Renal cortex interstitium (tissue), 15 donors: Measurements from ENCODE around the gene CD40. TPM values are rescaled to one million over a fixed set of nuclear protein-coding genes. Genes with fewer than 3 reads are reported as not detected.

Source experiments
- DNase-seq, 11 donors: peaks; one replicate each; pipeline ENCODE4 v3.0.0-alpha.2; 2013; ENCODE audit warnings: low read depth in 9 of 11, low spot score in 4 of 11; ENCODE audit errors: extremely low read depth in 1 of 11
- long read RNA-seq, 16 experiments: transcript quantifications; one replicate each; lab custom pipeline, GENCODE V29; 2026
- polyA plus RNA-seq, 3 donors: library from polyadenylated mRNA; unstranded; fragments of 120-200 nt; gene quantifications; one replicate each; pipeline ENCODE4 v1.2.1, GENCODE V29; 2013; ENCODE audit not compliant: insufficient read length in 3 of 3

CD40 gene
- polyA plus RNA-seq, result 1 to 10 TPM; 4.1 to 5.7 (median 5.3) TPM
- long read RNA-seq, donor 1, partial matches to known transcripts, result 0 of 1 reads
- long read RNA-seq, donor 1, other reads (novel, unspliced or antisense), result 0 of 1 reads
- long read RNA-seq, donor 2, result 0 reads
- long read RNA-seq, donor 3, partial matches to known transcripts, result 0 of 2 reads
- long read RNA-seq, donor 3, other reads (novel, unspliced or antisense), result 0 of 2 reads
- long read RNA-seq, donor 4, partial matches to known transcripts, result 0 of 1 reads
- long read RNA-seq, donor 4, other reads (novel, unspliced or antisense), result 0 of 1 reads
- long read RNA-seq, donor 5, partial matches to known transcripts, result 0 of 1 reads
- long read RNA-seq, donor 5, other reads (novel, unspliced or antisense), result 0 of 1 reads
- long read RNA-seq, donor 6, partial matches to known transcripts, result 0 of 2 reads
- long read RNA-seq, donor 6, other reads (novel, unspliced or antisense), result 0 of 2 reads
- long read RNA-seq, donor 7, partial matches to known transcripts, result 0 of 1 reads
- long read RNA-seq, donor 7, other reads (novel, unspliced or antisense), result 0 of 1 reads
- long read RNA-seq, donor 8, partial matches to known transcripts, result 6 of 8 reads
- long read RNA-seq, donor 8, other reads (novel, unspliced or antisense), result 0 of 8 reads
- long read RNA-seq, donor 9, result 0 reads
- long read RNA-seq, donor 10, partial matches to known transcripts, result 0 of 2 reads
- long read RNA-seq, donor 10, other reads (novel, unspliced or antisense), result 0 of 2 reads
- long read RNA-seq, donor 11, partial matches to known transcripts, result 12 of 13 reads
- long read RNA-seq, donor 11, other reads (novel, unspliced or antisense), result 0 of 13 reads
- long read RNA-seq, donor 12, result 0 reads
- long read RNA-seq, donor 13, partial matches to known transcripts, result 0 of 3 reads
- long read RNA-seq, donor 13, other reads (novel, unspliced or antisense), result 0 of 3 reads
- long read RNA-seq, donor 14, partial matches to known transcripts, result 0 of 3 reads
- long read RNA-seq, donor 14, other reads (novel, unspliced or antisense), result 0 of 3 reads
- long read RNA-seq, donor 15, partial matches to known transcripts, result 0 of 1 reads
- long read RNA-seq, donor 15, other reads (novel, unspliced or antisense), result 0 of 1 reads
- long read RNA-seq, donor 16, partial matches to known transcripts, result 0 of 3 reads
- long read RNA-seq, donor 16, other reads (novel, unspliced or antisense), result 0 of 3 reads

- DNase-seq, result peak in 4 of 11 donors; percentile 17 to 29 (median 20)
These were observed at the start of gene CD40 for GRCh38 chr20:46117704-46118467. Gene CD40 (plus strand): TSS chr20:46118314. CDS start chr20:46118344, 30 bp downstream.

- no peak for DNase-seq
These were observed 47.8 kb upstream of the CD40 start for GRCh38 chr20:46070215-46070900.

GRCh38 chr20:46071573-46071972, 46.5 kb upstream of the CD40 start:
- DNase-seq, result no peak

GRCh38 chr20:46073024-46073423, 45.1 kb upstream of the CD40 start:
- no peak for DNase-seq

- DNase-seq, result no peak
These were observed 44.7 kb upstream of the CD40 start for GRCh38 chr20:46073443-46073842.

GRCh38 chr20:46074006-46074405, 44.1 kb upstream of the CD40 start:
- no peak for DNase-seq

- no peak for DNase-seq
These were observed 41.3 kb upstream of the CD40 start for GRCh38 chr20:46076806-46077205.

- DNase-seq, result no peak
These were observed 40.3 kb upstream of the CD40 start for GRCh38 chr20:46077642-46078305.

GRCh38 chr20:46078954-46079353, 39.2 kb upstream of the CD40 start:
- DNase-seq, result no peak

- no peak for DNase-seq
These were observed 37.0 kb upstream of the CD40 start for GRCh38 chr20:46081074-46081473.

GRCh38 chr20:46083101-46083500, 35.0 kb upstream of the CD40 start:
- DNase-seq, result no peak

GRCh38 chr20:46083531-46084061, 34.5 kb upstream of the CD40 start:
- no peak for DNase-seq

GRCh38 chr20:46084805-46085178, 33.3 kb upstream of the CD40 start:
- DNase-seq, result no peak

- no peak for DNase-seq
These were observed 32.8 kb upstream of the CD40 start for GRCh38 chr20:46085179-46085851.

- no peak for DNase-seq
These were observed 31.0 kb upstream of the CD40 start for GRCh38 chr20:46087161-46087560.

GRCh38 chr20:46088409-46089166, 29.5 kb upstream of the CD40 start:
- peak in 2 of 11 donors; percentile 7 for DNase-seq
